Measurements from ENCODE around the gene CDH23.

DNA sequence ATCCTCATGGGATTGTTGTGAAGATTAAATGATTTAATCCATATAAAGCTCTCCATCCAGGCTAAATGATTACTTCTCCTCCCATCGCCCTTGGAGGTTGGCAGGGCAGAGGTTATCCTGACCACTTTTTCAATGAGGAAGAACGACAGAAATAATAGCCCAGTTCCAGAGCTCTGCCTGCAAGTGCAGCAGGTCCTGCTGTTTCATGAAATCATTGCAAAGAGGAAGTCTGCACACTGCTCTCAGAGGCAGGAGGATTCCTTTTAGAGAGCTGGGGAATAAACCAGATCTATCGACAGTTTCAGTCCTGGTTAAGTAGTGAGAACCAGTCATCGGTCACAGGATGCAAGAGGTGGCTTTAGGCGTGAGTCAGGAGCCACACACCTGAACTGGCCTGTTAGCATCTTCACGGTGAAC, 25.0 kb upstream of the CDH23 start:
- TF ChIP-seq POLR2A (IDR thresholded peaks at IDR 0.05) (no peak), CTCF (IDR thresholded peaks at IDR 0.05) (no peak)
